ENCODE measurements around the gene SETD4. TPM values are rescaled to one million over a fixed set of nuclear protein-coding genes. Genes with fewer than 3 reads are reported as not detected.

Gene SETD4
- total and polyA plus RNA-seq, 2 of the 4 experiments (the other 2 are of a cell fraction), result 9.5 to 11.4 TPM

DNA sequence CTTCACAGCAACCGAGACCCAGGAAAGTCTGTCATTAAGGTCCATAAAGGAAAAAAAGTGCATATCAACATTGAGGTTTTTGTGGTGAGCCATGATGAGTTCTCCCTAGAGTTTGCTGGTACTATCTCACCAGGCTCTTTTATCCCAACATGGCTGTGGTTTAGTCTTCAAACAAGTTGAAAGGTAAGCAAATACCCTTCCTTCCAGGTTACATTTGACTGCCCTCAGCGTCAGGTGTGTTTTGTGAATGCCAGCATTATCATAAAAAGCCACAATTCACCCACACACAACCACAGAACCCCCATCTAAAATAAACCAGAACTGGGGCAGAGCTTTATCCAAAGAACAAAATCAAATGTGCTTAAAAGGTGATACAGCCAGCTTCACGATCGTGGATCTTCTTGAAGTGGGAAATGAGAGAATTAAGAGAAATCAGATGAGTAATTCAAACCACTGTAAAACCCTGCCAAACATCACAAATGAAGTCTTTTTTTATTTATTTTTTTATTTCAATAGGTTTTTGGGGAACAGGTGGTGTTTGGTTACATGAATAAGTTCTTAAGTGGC, 64.7 kb downstream of the SETD4 start:
- Histone ChIP-seq H4K20me1 (ENCODE audit: insufficient read depth, low read length) (no peaks in the 10 kb centered on the region), H2BK120ac (ENCODE audit: low read depth, low read length) (no peak overlapping the region), H4K8ac (ENCODE audit: low read depth in 2 of 2, low read length in 2 of 2) (no peak overlapping the region), H3K4me3 (ENCODE audit: insufficient read depth, low read depth, low read length) (no peak overlapping the region), H2AK9ac (replicated peaks; ENCODE audit: low read depth, low read length, poor library complexity) (no peak overlapping the region), H3K4me2 (ENCODE audit: low read depth, low read length) (no peak overlapping the region), H3K14ac (replicated peaks; ENCODE audit: low read depth, low read length) (no peak overlapping the region), H3K23ac (ENCODE audit: low read depth, low read length) (no peak overlapping the region), H3K27me3 (ENCODE audit: control insufficient read depth, insufficient read depth, low read length) (peaks cover 44% of the 10 kb centered on the region), H2AFZ (replicated peaks; ENCODE audit: low read length, poor library complexity) (no peak overlapping the region), H3K9ac (ENCODE audit: low read depth, low read length) (no peak overlapping the region), H3K4ac (ENCODE audit: low read depth, low read length) (no peak overlapping the region), H3K9me1 (ENCODE audit: insufficient read depth, low read length) (no peaks in the 10 kb centered on the region), H3K36me3 (ENCODE audit: control insufficient read depth, insufficient read depth, low read length) (no peaks in the 10 kb centered on the region), H4K5ac (ENCODE audit: low read depth, low read length) (no peak overlapping the region), H2BK15ac (ENCODE audit: low read depth, low read length) (no peak overlapping the region), H3K27ac (ENCODE audit: insufficient read depth, low read length) (no peak overlapping the region), H2AK5ac (ENCODE audit: low read depth, low read length) (no peak overlapping the region), H3K9me3 (ENCODE audit: control insufficient read depth, insufficient read depth, low read length) (peaks cover 5% of the 10 kb centered on the region; the same call in 1 of the 2 replicates), H3K79me1 (ENCODE audit: low read depth in 1 of 2, low read length in 2 of 2) (no peaks in the 10 kb centered on the region), H3K4me1 (ENCODE audit: control insufficient read depth, insufficient read depth, low read length) (no peaks in the 10 kb centered on the region), H3K18ac (ENCODE audit: low read depth, low read length) (no peak overlapping the region), H2BK20ac (ENCODE audit: low read depth, low read length) (no peak overlapping the region), H4K91ac (ENCODE audit: insufficient read depth, low read depth, low read length) (no peak overlapping the region), H3K56ac (ENCODE audit: extremely low read depth, insufficient read depth, low read length) (no peak overlapping the region), H2BK5ac (ENCODE audit: low read depth, low read length, poor library complexity, severe bottlenecking) (no peak overlapping the region)
- in situ Hi-C loops (cut with MboI; ENCODE audit: low sequenced_read_pairs) (no loop called here), dilution Hi-C loops (cut with HindIII; ENCODE audit: low sequenced_read_pairs, unreplicated experiment) (no loop called here), intact Hi-C loops (cut with micrococcal nuclease) (no loop called here)
- ATAC-seq (ENCODE audit: low read depth) (no peak), DNase-seq (no peak)
- 33% methylated on average over 1 of the region's 4 CpGs; no CpG with 5 or more reads in 1 of the 2 experiments for WGBS, 2 experiments (ENCODE audit: extremely low coverage in 2 of 2, insufficient read length in 1 of 2)
- ChIA-PET POLR2A (ENCODE audit: unreplicated experiment) (no interaction called here), CTCF (no interaction called here)
- TF ChIP-seq BHLHE40 (IDR thresholded peaks at IDR 0.05; ENCODE audit: low read depth, low read length), result no peak
- TF ChIP-seq, protein P1, sequence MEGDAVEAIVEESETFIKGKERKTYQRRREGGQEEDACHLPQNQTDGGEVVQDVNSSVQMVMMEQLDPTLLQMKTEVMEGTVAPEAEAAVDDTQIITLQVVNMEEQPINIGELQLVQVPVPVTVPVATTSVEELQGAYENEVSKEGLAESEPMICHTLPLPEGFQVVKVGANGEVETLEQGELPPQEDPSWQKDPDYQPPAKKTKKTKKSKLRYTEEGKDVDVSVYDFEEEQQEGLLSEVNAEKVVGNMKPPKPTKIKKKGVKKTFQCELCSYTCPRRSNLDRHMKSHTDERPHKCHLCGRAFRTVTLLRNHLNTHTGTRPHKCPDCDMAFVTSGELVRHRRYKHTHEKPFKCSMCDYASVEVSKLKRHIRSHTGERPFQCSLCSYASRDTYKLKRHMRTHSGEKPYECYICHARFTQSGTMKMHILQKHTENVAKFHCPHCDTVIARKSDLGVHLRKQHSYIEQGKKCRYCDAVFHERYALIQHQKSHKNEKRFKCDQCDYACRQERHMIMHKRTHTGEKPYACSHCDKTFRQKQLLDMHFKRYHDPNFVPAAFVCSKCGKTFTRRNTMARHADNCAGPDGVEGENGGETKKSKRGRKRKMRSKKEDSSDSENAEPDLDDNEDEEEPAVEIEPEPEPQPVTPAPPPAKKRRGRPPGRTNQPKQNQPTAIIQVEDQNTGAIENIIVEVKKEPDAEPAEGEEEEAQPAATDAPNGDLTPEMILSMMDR (conservative IDR thresholded peaks at IDR 0.05; ENCODE audit: low read depth, low read length), result no peak
- TF ChIP-seq POLR2A (IDR thresholded peaks at IDR 0.05; ENCODE audit: low read depth, low read length), result no peak
- TF ChIP-seq RCOR1 (IDR thresholded peaks at IDR 0.05; ENCODE audit: insufficient replicate concordance, low read length), result no peak
- BruUV-seq (replicated peaks), result no TSS peak

Measured in IMR-90 (cell line).